COR-L47 (cell line): ENCODE data around the gene IFI27L1.
A peak's percentile ranks its signal among the peaks of the same experiment; 100 is the strongest.

Experiments
- DNase-seq: peaks from one replicate; lab custom pipeline; 2025; lab: John Stamatoyannopoulos, UW

Gene IFI27L1

GRCh38 chr14:94080621-94081385, at the start of gene IFI27L1, which contains the start of gene DDX24:
Gene IFI27L1, plus strand, starts transcription at chr14:94081310. Its CDS starts 15,628 bp downstream, at chr14:94096938.
Gene DDX24, minus strand, starts transcription at chr14:94081202. Its CDS starts 1,460 bp downstream, at chr14:94079742.
- peak; percentile 97 for DNase-seq

- no peak for DNase-seq
Measured at GRCh38 chr14:94031883-94032279, 49.2 kb upstream of the IFI27L1 start.

- no peak for DNase-seq
Measured at GRCh38 chr14:94034886-94035285, 46.2 kb upstream of the IFI27L1 start.

- no peak for DNase-seq
Measured at GRCh38 chr14:94036313-94037167, 44.6 kb upstream of the IFI27L1 start.

GRCh38 chr14:94037954-94038353, 43.2 kb upstream of the IFI27L1 start:
- DNase-seq, result no peak

GRCh38 chr14:94038510-94038909, 42.6 kb upstream of the IFI27L1 start:
- DNase-seq, result no peak

- DNase-seq, result no peak
Measured at GRCh38 chr14:94038921-94039629, 42.0 kb upstream of the IFI27L1 start.

- DNase-seq, result no peak
Measured at GRCh38 chr14:94040247-94040646, 40.9 kb upstream of the IFI27L1 start.

- DNase-seq, result no peak
Measured at GRCh38 chr14:94040796-94041195, 40.3 kb upstream of the IFI27L1 start.

- DNase-seq, result no peak
Measured at GRCh38 chr14:94041551-94042346, 39.4 kb upstream of the IFI27L1 start.

- DNase-seq, result no peak
Measured at GRCh38 chr14:94042433-94043091, 38.5 kb upstream of the IFI27L1 start.

- DNase-seq, result no peak
Measured at GRCh38 chr14:94043111-94043755, 37.9 kb upstream of the IFI27L1 start.

GRCh38 chr14:94043756-94044475, 37.2 kb upstream of the IFI27L1 start:
- no peak for DNase-seq

GRCh38 chr14:94044476-94045091, 36.5 kb upstream of the IFI27L1 start:
- no peak for DNase-seq

- DNase-seq, result no peak
Measured at GRCh38 chr14:94045101-94045500, 36.0 kb upstream of the IFI27L1 start.

GRCh38 chr14:94045563-94046345, 35.4 kb upstream of the IFI27L1 start:
- no peak for DNase-seq

- no peak for DNase-seq
Measured at GRCh38 chr14:94046696-94047250, 34.3 kb upstream of the IFI27L1 start.

GRCh38 chr14:94047581-94047980, 33.5 kb upstream of the IFI27L1 start:
- DNase-seq, result no peak
